Endothelial cell of umbilical vein (primary cell): ENCODE results near the gene SH3BP5L. TPM values are rescaled to one million over a fixed set of nuclear protein-coding genes. Genes with fewer than 3 reads are reported as not detected.

ENCODE experiments used
- BruUV-seq: library from RNA; stranded (reverse); fragments of 400-500 nt; replicated peaks from 2 replicates; lab custom pipeline; 2021; lab: Mats Ljungman, UMichigan
- CTCF ChIA-PET: fragments of 300-600, 350-600 bp; sonication (Branson Sonifier 250); formaldehyde crosslinking; loops from one replicate; lab custom pipeline; 2021; ENCODE audit warnings: antibody characterized with exemption, inconsistent platforms; lab: Charles Lee
- POLR2A ChIA-PET: fragments of 300-600, 350-600 bp; sonication (Branson Sonifier 250); formaldehyde crosslinking; loops from one replicate; lab custom pipeline; 2021; ENCODE audit warnings: antibody characterized with exemption, inconsistent platforms; lab: Charles Lee
- DNase-seq: peaks from one replicate; pipeline ENCODE4 v3.0.0-alpha.2; 2011; ENCODE audit warnings: low read depth, low spot score
- FAIRE-seq: peaks from 2 replicates; lab custom pipeline; 2011; peaks lifted over from hg19 to GRCh38; lab: Jason Lieb, UNC
- H2AFZ ChIP-seq: 2 replicates; pipeline ENCODE4 v1.6.0; 2012; ENCODE audit warnings: low read depth, low read length, control low read depth, inconsistent platforms
- H3K27ac ChIP-seq: 2 replicates; pipeline ENCODE4 v1.5.1; 2011; ENCODE audit warnings: low read depth, mild to moderate bottlenecking, control low read depth, low read length, moderate library complexity; ENCODE audit not compliant: insufficient read depth
- H3K27me3 ChIP-seq, 2 experiments: 2 replicates each; pipeline versions ENCODE4 v1.6.0 to v1.6.1; 2011; ENCODE audit warnings: low read length in 2 of 2, mixed read lengths in 1 of 2; ENCODE audit not compliant: control insufficient read depth in 2 of 2, insufficient read depth in 2 of 2
- H3K36me3 ChIP-seq, 2 experiments: 2 replicates in 1 of 2; 3 replicates in 1 of 2; pipeline ENCODE4 v1.5.1; 2011; ENCODE audit warnings: low read length in 2 of 2, mild to moderate bottlenecking in 1 of 2, moderate library complexity in 1 of 2; ENCODE audit not compliant: control insufficient read depth in 2 of 2, insufficient read depth in 2 of 2; ENCODE audit errors: extremely low read depth in 1 of 2
- H3K4me1 ChIP-seq: 3 replicates; pipeline ENCODE4 v1.5.1; 2011; ENCODE audit warnings: mild to moderate bottlenecking, low read length; ENCODE audit not compliant: control insufficient read depth, insufficient read depth; ENCODE audit errors: extremely low read depth
- H3K4me2 ChIP-seq: 2 replicates; pipeline ENCODE4 v1.6.1; 2011; ENCODE audit warnings: low read length, control low read depth, mixed read lengths; ENCODE audit not compliant: insufficient read depth
- H3K4me3 ChIP-seq, 3 experiments: fragments of 200-600 bp in 1 of 3; sonication (generic), shearing (Covaris generic) in 1 of 3; replicated peaks in 1 of 3; 2 replicates each; pipeline ENCODE4 v1.5.1; 2011 to 2016; ENCODE audit warnings: control low read depth in 3 of 3, low read length in 3 of 3, mild to moderate bottlenecking in 2 of 3, inconsistent platforms in 1 of 3, low read depth in 1 of 3, moderate library complexity in 1 of 3; ENCODE audit not compliant: insufficient read depth in 1 of 3
- H3K79me2 ChIP-seq: 2 replicates; pipeline ENCODE4 v1.6.0; 2012; ENCODE audit warnings: low read length, inconsistent platforms; ENCODE audit not compliant: control insufficient read depth, insufficient read depth
- H3K9ac ChIP-seq: replicated peaks from 2 replicates; pipeline ENCODE3; 2011; ENCODE audit warnings: low read length, control low read depth; ENCODE audit not compliant: insufficient read depth; ENCODE audit errors: extremely low read depth
- H3K9me1 ChIP-seq: replicated peaks from 3 replicates; pipeline ENCODE4 v1.6.0; 2011; ENCODE audit warnings: mild to moderate bottlenecking, low read length; ENCODE audit not compliant: control insufficient read depth, insufficient read depth; ENCODE audit errors: extremely low read depth
- H3K9me3 ChIP-seq: replicated peaks from 2 replicates; pipeline ENCODE4 v1.5.1; 2012; ENCODE audit warnings: low read length, inconsistent platforms; ENCODE audit not compliant: control insufficient read depth, insufficient read depth
- H4K20me1 ChIP-seq: replicated peaks from 2 replicates; pipeline ENCODE3; 2011; ENCODE audit warnings: mild to moderate bottlenecking, low read length; ENCODE audit not compliant: control insufficient read depth, insufficient read depth; ENCODE audit errors: extremely low read depth
- CTCF ChIP-seq, 2 donors: IDR thresholded peaks; 1 replicate in 1 of 2; 2 replicates in 1 of 2; pipeline ENCODE4 v1.5.1; 2011; ENCODE audit warnings: low read length in 2 of 2, mild to moderate bottlenecking in 2 of 2, moderate library complexity in 2 of 2, control low read depth in 1 of 2, inconsistent platforms in 1 of 2, low read depth in 1 of 2; ENCODE audit not compliant: insufficient read depth in 1 of 2; ENCODE audit errors: extremely low read depth in 1 of 2
- EZH2 ChIP-seq: IDR thresholded peaks from 2 replicates; pipeline ENCODE4 v1.6.1; 2012; ENCODE audit warnings: borderline replicate concordance, low read depth, mild to moderate bottlenecking, moderate library complexity, low read length, inconsistent platforms; ENCODE audit not compliant: severe bottlenecking
- FOS ChIP-seq: IDR thresholded peaks from 2 replicates; pipeline ENCODE4 v1.6.1; 2011; ENCODE audit warnings: mild to moderate bottlenecking, low read length, moderate library complexity, borderline replicate concordance; ENCODE audit not compliant: insufficient read depth
- GATA2 ChIP-seq: IDR thresholded peaks from 2 replicates; pipeline ENCODE4 v1.7.0; 2011; ENCODE audit warnings: low read depth, mild to moderate bottlenecking, moderate library complexity, mixed read lengths, low read length; ENCODE audit not compliant: insufficient read length, insufficient read depth
- JUN ChIP-seq: IDR thresholded peaks from 2 replicates; pipeline ENCODE4 v1.6.1; 2011; ENCODE audit warnings: borderline replicate concordance, low read depth; ENCODE audit not compliant: insufficient read length, insufficient read depth
- MAX ChIP-seq: IDR thresholded peaks from 2 replicates; pipeline ENCODE4 v1.6.1; 2011; ENCODE audit not compliant: insufficient read depth, insufficient read length
- POLR2AphosphoS5 ChIP-seq: IDR thresholded peaks from 2 replicates; pipeline ENCODE4 v1.6.1; 2012; ENCODE audit warnings: low read depth, mild to moderate bottlenecking, control low read depth, low read length, moderate library complexity; ENCODE audit not compliant: insufficient read depth
- dilution Hi-C: fragments of 300-500 bp; cut with MboI; formaldehyde crosslinking; loops from one replicate; pipeline ENCODE4 v1.15.0; 2019; ENCODE audit warnings: low sequenced_read_pairs; ENCODE audit not compliant: extremely low pct_ligation_motif_present
- intact Hi-C: fragments of 100-400 bp; cut with micrococcal nuclease; formaldehyde crosslinking; loops from one replicate; pipeline ENCODE4 v1.10.0; 2022
- polyA plus RNA-seq, 4 experiments: library from polyadenylated mRNA; depleted of rRNA in 3 of 4; stranded (reverse) in 3 of 4; unstranded in 1 of 4; fragments of >200 nt; gene quantifications; 2 replicates each; pipeline versions ENCODE4 v1.2.1 to v1.2.3, GENCODE V29; 2011 to 2012; ENCODE audit warnings: missing spikeins in 1 of 4
- total RNA-seq: library from RNA; stranded (reverse); gene quantifications from 2 replicates; pipeline ENCODE4 v1.2.3, GENCODE V29; 2021

SH3BP5L gene
- total and polyA plus RNA-seq, 2 donors (not counting 3 experiments of a cell fraction or from before 2014, with no cell fraction given), result 24.7 TPM

DNA sequence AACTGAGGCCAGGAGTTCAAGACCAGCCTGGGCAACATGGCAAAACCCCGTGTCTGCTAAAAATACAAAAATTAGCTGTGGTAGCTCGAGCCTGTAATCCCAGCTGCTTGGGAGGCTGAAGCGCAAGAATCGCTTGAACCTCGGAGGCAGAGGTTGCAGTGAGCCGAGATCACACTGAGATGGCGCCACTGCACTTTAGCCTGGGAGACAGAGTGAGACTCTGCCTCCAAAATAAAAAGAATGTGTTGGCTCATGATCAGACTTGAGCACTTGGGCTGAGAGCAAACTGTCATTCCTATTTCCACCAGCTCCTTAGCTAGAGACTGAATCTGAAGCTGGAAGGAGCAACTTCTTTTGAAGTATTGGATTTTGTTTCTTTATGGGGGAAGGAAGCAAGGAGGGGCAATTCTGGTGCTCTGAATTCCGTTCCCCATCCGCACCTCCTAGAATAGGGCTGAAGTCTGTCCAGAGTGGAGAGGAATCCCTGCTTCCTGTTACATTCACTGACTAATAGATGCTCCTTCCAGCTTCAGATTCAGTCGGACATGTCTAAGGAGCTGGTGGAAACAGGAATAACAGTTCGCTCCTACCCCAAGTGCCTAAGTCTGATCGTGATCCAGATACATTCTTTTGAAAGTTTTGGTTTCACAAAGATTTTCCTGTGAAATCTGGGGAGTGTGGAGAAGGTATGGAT lies 16.1 kb upstream of the SH3BP5L start:
- Histone ChIP-seq H3K79me2 (peaks cover 17% of the 10 kb centered on the region), H3K36me3 (peaks cover 6% of the 10 kb centered on the region in 2 experiments), H4K20me1 (no peaks in the 10 kb centered on the region), H3K27ac (no peak overlapping the region), H3K4me2 (no peak overlapping the region), H2AFZ (no peak overlapping the region), H3K9me3 (no peaks in the 10 kb centered on the region), H3K4me3 (no peak overlapping the region), H3K4me1 (peaks cover 11% of the 10 kb centered on the region), H3K9ac (no peak overlapping the region), H3K9me1 (no peaks in the 10 kb centered on the region), H3K27me3 (no peaks in the 10 kb centered on the region)
- FAIRE-seq, result peak; percentile 40
- no peak for TF ChIP-seq MAX
- peak; percentile 30 to 50 for TF ChIP-seq CTCF (IDR thresholded peaks at IDR 0.05; ENCODE audit: extremely low read depth in 1 of 2, insufficient read depth in 1 of 2, low read depth in 1 of 2, low read length in 2 of 2)
- ChIA-PET POLR2A (no interaction called here), CTCF (interaction anchor here (0.8 to 2.6 kb wide), 6 partner anchors 11 to 64 kb away, joined by 3 to 10 read pairs (median 4); partner anchors contain the start of genes PGBD2, SH3BP5L and ZNF692)
- peak; percentile 42 for DNase-seq
- dilution Hi-C loops, result no loop called here
- intact Hi-C loops, result no loop called here
- BruUV-seq, result no TSS peak

DNA sequence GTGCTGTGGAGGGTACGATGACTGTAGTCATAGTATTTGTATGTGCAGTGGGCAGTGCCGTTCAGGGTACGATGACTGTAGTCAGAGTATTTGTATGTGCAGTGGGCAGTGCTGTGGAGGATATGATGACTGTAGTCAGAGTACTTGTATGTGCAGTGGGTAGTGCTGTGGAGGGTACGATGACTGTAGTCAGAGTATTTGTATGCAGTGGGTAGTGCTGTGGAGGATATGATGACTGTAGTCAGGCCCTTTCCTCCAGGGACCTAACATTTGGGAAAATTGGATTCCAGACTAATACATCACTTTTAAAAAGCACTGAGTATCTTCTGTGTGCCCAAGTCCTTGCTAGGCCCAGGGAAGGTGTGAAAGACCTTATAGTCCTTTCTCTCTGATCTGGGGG lies 15.2 kb upstream of the SH3BP5L start:
- no peak overlapping the region for H3K9ac ChIP-seq
- H3K9me3 ChIP-seq, result no peaks in the 10 kb centered on the region
- peaks cover 14% of the 10 kb centered on the region for H3K4me1 ChIP-seq
- intact Hi-C loops, result no loop called here
- no peak overlapping the region for H2AFZ ChIP-seq
- no peaks in the 10 kb centered on the region for H4K20me1 ChIP-seq
- no peak for DNase-seq
- no TSS peak for BruUV-seq
- FAIRE-seq, result no peak
- H3K27me3 ChIP-seq, result no peaks in the 10 kb centered on the region
- ChIA-PET POLR2A (no interaction called here), CTCF (interaction anchor here (0.8 to 2.6 kb wide), 4 partner anchors 15 to 65 kb away, joined by 3 to 10 read pairs (median 4); partner anchors contain the start of genes PGBD2, SH3BP5L and ZNF692)
- H3K36me3 ChIP-seq, result peaks cover 3 to 6% of the 10 kb centered on the region in 2 experiments
- H3K4me2 ChIP-seq, result no peak overlapping the region
- no peak overlapping the region for H3K4me3 ChIP-seq
- H3K9me1 ChIP-seq, result no peaks in the 10 kb centered on the region
- dilution Hi-C loops, result no loop called here
- TF ChIP-seq MAX (no peak), GATA2 (no peak), POLR2AphosphoS5 (no peak), FOS (no peak), EZH2 (no peak), JUN (no peak)
- H3K27ac ChIP-seq, result no peak overlapping the region
- peaks cover 17% of the 10 kb centered on the region for H3K79me2 ChIP-seq
